ENCODE data around the gene CAPN2.

CAPN2 gene

GRCh38 chr1:223760833-223761232 is 48.5 kb downstream of the CAPN2 start:
- DNase-seq (ENCODE audit: low read depth): no peak
- no peak overlapping the region for H3K4me3 ChIP-seq (ENCODE audit: low read depth, low read length)
- TF ChIP-seq MAX (IDR thresholded peaks at IDR 0.05; ENCODE audit: low read depth, low read length): no peak

DNA sequence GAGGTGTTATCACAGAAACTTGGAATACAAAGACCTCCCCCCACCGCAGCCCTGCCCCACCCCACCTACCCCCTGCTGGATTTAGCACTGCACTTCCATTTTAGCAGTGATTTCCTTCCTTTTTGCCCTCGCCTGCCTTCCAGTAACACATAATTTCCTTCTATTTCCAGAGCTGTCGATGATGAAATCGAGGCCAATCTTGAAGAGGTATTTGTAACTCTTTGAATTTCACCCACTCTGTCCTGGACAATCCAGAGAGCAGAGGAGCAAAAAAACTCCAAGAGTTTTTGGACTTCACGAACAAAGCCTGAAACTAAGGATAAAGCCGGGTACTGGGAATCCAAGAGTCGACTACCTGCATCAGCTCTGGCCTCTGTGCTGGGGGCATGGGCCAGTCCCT is 49.1 kb downstream of the CAPN2 start:
- DNase-seq (ENCODE audit: low read depth): no peak
- H3K4me3 ChIP-seq (ENCODE audit: low read depth, low read length): no peak overlapping the region
- TF ChIP-seq POLR2A (IDR thresholded peaks at IDR 0.05; ENCODE audit: extremely low read depth, insufficient read length) (no peak), MYC (IDR thresholded peaks at IDR 0.05; ENCODE audit: low read depth, low read length) (no peak), CTCF (IDR thresholded peaks at IDR 0.05; ENCODE audit: low read depth, low read length) (no peak), MAX (IDR thresholded peaks at IDR 0.05; ENCODE audit: low read depth, low read length) (no peak)

- no peak for DNase-seq (ENCODE audit: low read depth)
- TF ChIP-seq POLR2A (IDR thresholded peaks at IDR 0.05; ENCODE audit: extremely low read depth, insufficient read length): no peak
- TF ChIP-seq MYC (IDR thresholded peaks at IDR 0.05; ENCODE audit: low read depth, low read length): no peak
- no peak for TF ChIP-seq CTCF (IDR thresholded peaks at IDR 0.05; ENCODE audit: low read depth, low read length)
- no peak for TF ChIP-seq MAX (IDR thresholded peaks at IDR 0.05; ENCODE audit: low read depth, low read length)
Observed at GRCh38 chr1:223763251-223763650, 50.9 kb downstream of the CAPN2 start.

DNA sequence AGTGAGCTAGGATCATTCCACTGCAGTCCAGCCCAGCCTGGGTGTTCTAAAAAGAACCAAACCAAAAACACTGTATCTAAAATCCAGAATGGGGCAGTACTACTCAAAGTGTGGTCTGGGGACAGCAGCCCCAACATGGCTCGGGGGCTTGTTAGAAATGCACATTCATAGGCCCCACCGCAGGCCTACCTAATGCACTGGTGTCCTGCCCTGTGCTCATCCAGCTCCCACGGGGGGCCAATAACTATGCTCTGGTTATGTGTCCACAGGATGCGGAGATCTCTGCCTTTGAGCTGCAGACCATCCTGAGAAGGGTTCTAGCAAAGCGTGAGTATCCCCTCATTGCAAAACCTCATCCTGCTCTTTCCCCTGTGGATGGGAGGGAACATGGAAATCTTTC is 51.5 kb downstream of the CAPN2 start:
- TF ChIP-seq POLR2A (IDR thresholded peaks at IDR 0.05; ENCODE audit: extremely low read depth, insufficient read length): no peak
- no peak for TF ChIP-seq MYC (IDR thresholded peaks at IDR 0.05; ENCODE audit: low read depth, low read length)
- TF ChIP-seq MAX (IDR thresholded peaks at IDR 0.05; ENCODE audit: low read depth, low read length): no peak
- no peak for TF ChIP-seq CTCF (IDR thresholded peaks at IDR 0.05; ENCODE audit: low read depth, low read length)
- DNase-seq (ENCODE audit: low read depth): no peak
- H3K4me3 ChIP-seq (ENCODE audit: low read depth, low read length): no peak overlapping the region

More at GRCh38 chr1:223763251-223763650, 50.9 kb downstream of the CAPN2 start:
- no peak overlapping the region for H3K4me3 ChIP-seq (ENCODE audit: low read depth, low read length)

GRCh38 chr1:223765036-223765718 is 52.8 kb downstream of the CAPN2 start:
- DNase-seq (ENCODE audit: low read depth): no peak
- no peak for TF ChIP-seq MAX (IDR thresholded peaks at IDR 0.05; ENCODE audit: low read depth, low read length)
- H3K4me3 ChIP-seq (ENCODE audit: low read depth, low read length): no peak overlapping the region

DNA sequence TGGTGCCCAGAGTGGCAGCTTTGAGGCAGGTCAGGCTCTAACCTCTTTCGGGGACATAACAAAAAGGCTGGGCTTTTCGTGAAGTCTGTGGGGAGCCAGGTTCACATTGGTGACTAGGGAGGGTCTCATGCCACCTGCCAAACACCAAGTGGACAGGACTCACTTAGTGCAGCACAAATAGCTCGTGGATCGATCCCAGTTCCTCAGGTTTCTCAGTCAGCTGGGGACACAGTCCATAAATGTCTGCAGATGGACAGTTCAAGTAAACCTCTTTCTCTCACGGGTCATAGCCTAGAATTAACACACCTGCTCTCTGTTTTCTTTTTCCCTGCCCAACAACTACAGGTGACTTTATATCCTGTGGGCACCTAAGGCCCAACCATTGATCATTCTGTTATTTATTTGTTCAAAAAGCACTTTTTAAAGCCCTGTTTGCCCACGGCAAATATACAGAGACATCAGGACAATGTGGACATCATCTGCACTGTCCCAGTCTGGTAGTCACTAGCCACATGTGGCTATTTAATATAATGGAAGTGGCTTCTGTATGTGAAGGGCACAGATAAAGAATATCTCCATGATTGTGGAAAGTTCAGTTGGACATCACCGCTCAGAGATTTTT is 53.5 kb downstream of the CAPN2 start:
- H3K4me3 ChIP-seq (ENCODE audit: low read depth, low read length): no peak overlapping the region
- DNase-seq (ENCODE audit: low read depth): no peak
- TF ChIP-seq MAX (IDR thresholded peaks at IDR 0.05; ENCODE audit: low read depth, low read length): no peak
- no peak for TF ChIP-seq CTCF (IDR thresholded peaks at IDR 0.05; ENCODE audit: low read depth, low read length)
- no peak for TF ChIP-seq MYC (IDR thresholded peaks at IDR 0.05; ENCODE audit: low read depth, low read length)
- no peak for TF ChIP-seq POLR2A (IDR thresholded peaks at IDR 0.05; ENCODE audit: extremely low read depth, insufficient read length)
